Muscle layer of colon (tissue), 2 donors: ENCODE data around the gene EXT2.

Source experiments
- H3K27ac ChIP-seq: one replicate; pipeline ENCODE4 v1.7.0; 2013; ENCODE audit warnings: low read depth, mild to moderate bottlenecking, low read length, moderate library complexity
- H3K27me3 ChIP-seq, 2 donors: one replicate each; pipeline ENCODE4 v1.7.0; 2013; ENCODE audit warnings: low read length in 2 of 2, mild to moderate bottlenecking in 2 of 2; ENCODE audit not compliant: insufficient read depth in 2 of 2, control insufficient read depth in 1 of 2
- H3K36me3 ChIP-seq: one replicate; pipeline ENCODE4 v1.7.0; 2013; ENCODE audit warnings: mild to moderate bottlenecking, low read length; ENCODE audit not compliant: insufficient read depth
- H3K4me1 ChIP-seq: one replicate; pipeline ENCODE4 v1.7.0; 2013; ENCODE audit warnings: mild to moderate bottlenecking, low read length; ENCODE audit not compliant: insufficient read depth
- H3K4me3 ChIP-seq, 2 donors: one replicate each; pipeline ENCODE4 v1.7.0; 2013; ENCODE audit warnings: low read length in 2 of 2, low read depth in 1 of 2, mild to moderate bottlenecking in 1 of 2, moderate library complexity in 1 of 2
- H3K9ac ChIP-seq: one replicate; pipeline ENCODE4 v1.7.0; 2013; ENCODE audit warnings: low read length
- H3K9me3 ChIP-seq: one replicate; pipeline ENCODE4 v1.7.0; 2013; ENCODE audit warnings: mild to moderate bottlenecking, low read length
- donor health status: abdominal sarcoma.
- donor health status: Adenocarcinoma of cecum.

EXT2 gene

DNA sequence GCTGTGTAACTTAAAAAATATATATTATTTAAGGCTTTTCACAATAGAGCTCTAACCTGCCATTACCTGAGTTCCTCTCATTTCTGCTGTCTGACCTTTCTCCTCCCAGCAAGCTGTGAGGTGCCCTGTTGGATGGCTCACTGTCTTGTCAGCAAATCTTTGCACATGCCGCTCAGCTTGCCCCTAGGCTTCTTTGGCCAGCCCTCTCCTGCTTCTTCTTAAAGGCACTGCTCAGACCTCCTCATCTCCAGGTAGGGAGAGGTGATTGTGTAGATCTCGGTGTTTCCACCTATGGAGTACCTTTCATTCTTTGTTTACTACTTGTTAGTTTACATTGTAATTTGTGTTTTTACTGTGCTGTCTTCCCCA lies 96.5 kb downstream of the EXT2 start:
- Histone ChIP-seq H3K4me3 (no peak overlapping the region), H3K9ac (no peak overlapping the region), H3K36me3 (peaks cover 4% of the 10 kb centered on the region), H3K4me1 (no peaks in the 10 kb centered on the region), H3K27me3 (no peaks in the 10 kb centered on the region), H3K9me3 (peaks cover 10% of the 10 kb centered on the region), H3K27ac (no peak overlapping the region)

- peaks cover 7% of the 10 kb centered on the region for H3K36me3 ChIP-seq
- H3K27ac ChIP-seq, result no peak overlapping the region
- H3K27me3 ChIP-seq, result no peaks in the 10 kb centered on the region
- H3K4me1 ChIP-seq, result no peaks in the 10 kb centered on the region
- peaks cover 10% of the 10 kb centered on the region for H3K9me3 ChIP-seq
- no peak overlapping the region for H3K9ac ChIP-seq
- H3K4me3 ChIP-seq, result no peak overlapping the region
These were observed 97.1 kb downstream of the EXT2 start for GRCh38 chr11:44192462-44193100.

DNA sequence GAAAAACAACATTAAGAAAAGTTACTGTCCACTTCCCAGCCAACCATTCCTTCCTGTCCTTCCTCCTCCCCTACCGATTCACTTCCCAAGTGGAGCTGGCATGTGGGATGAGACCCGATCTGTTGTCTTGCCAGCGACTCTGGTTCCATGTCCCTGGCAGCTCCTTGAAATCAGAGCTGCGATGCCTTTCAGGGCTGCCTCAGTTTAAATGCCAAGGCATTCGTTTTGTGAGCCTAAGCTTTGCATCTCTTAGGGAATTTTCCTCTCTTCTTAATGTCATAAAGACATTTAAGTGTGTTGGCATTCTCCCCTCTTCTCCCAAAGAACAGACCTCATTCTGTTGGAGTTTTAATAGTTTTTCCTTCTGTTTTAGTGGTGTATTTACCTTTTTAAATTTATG lies 98.4 kb downstream of the EXT2 start:
- Histone ChIP-seq H3K27me3 (no peaks in the 10 kb centered on the region), H3K36me3 (peaks cover 12% of the 10 kb centered on the region), H3K9ac (no peak overlapping the region), H3K9me3 (peaks cover 2% of the 10 kb centered on the region), H3K4me3 (no peak overlapping the region), H3K4me1 (no peaks in the 10 kb centered on the region), H3K27ac (no peak overlapping the region)

DNA sequence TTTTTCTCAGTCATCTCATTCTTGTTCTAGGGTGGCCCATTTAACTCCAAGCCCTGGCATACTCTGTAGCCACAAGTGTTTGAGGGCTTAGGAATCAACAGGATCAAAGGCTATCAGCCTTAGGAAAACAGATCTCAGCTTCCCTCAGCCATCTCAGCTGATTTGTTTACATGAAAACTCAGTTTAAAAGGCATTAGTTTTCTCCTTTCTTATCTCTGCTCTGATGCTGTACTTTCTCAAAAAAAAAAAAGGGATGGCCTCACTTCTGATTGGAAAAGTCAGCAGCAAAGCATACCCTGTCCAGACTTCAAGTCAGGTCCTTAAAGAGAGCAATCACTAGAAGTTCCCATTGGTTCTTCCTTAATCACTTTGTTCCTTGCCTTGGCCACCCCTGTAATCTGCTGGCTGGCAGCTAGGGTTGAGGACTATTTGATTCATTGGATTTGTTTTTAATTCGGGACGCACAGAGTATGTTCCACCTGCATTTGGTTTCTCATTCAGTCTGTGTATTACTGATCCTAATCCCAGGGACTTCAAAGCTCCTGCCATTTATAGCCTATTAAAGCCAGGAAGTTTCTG lies 102.8 kb downstream of the EXT2 start:
- no peaks in the 10 kb centered on the region for H3K27me3 ChIP-seq
- no peak overlapping the region for H3K4me3 ChIP-seq
- no peaks in the 10 kb centered on the region for H3K9me3 ChIP-seq
- no peak overlapping the region for H3K9ac ChIP-seq
- H3K27ac ChIP-seq, result no peak overlapping the region
- no peaks in the 10 kb centered on the region for H3K4me1 ChIP-seq
- H3K36me3 ChIP-seq, result peaks cover 15% of the 10 kb centered on the region

GRCh38 chr11:44199298-44199697 lies 103.8 kb downstream of the EXT2 start:
- no peaks in the 10 kb centered on the region for H3K4me1 ChIP-seq
- no peak overlapping the region for H3K4me3 ChIP-seq
- no peaks in the 10 kb centered on the region for H3K27me3 ChIP-seq
- no peak overlapping the region for H3K27ac ChIP-seq
- H3K36me3 ChIP-seq, result peaks cover 15% of the 10 kb centered on the region
- no peaks in the 10 kb centered on the region for H3K9me3 ChIP-seq
- no peak overlapping the region for H3K9ac ChIP-seq

GRCh38 chr11:44199816-44200215 lies 104.3 kb downstream of the EXT2 start:
- Histone ChIP-seq H3K4me3 (no peak overlapping the region), H3K27ac (no peak overlapping the region), H3K36me3 (peaks cover 15% of the 10 kb centered on the region), H3K27me3 (no peaks in the 10 kb centered on the region), H3K9ac (no peak overlapping the region), H3K4me1 (no peaks in the 10 kb centered on the region), H3K9me3 (no peaks in the 10 kb centered on the region)

DNA sequence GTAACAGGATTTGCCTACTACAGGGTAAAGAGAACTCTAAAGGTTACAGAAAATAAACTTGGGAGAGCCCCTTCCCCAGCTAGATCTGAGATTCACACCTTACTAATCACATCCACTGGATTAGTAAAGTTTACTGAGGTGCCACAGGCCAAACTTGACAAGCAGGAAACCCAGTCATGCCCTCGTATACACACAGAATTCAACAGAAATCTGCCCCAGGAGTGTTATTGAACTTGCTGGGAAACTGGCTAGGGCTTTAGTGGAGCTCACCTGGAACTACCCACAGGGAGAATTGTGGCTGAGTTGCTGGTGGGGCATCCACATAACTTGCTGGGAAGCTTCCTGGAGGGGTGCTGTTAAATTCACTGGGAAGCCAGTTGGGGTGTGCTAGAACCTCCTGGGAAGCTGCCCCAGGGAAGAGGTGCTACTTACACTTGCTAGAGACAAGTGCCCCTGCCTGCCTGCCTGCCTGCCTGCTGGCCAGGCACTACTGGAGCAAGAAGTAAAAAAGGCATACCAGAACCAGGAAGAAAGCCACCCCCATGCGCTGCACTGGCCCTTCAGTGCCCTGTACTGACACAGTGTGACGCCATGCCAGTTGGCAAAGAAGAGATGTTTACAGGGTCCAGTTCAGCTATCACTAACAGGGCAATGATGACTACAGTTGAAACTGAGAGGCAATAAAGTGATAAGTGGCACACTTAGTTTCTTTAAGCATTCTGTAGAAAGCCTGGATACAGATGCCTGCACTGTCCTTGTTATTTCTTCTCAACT lies 108.0 kb downstream of the EXT2 start:
- no peaks in the 10 kb centered on the region for H3K4me1 ChIP-seq
- no peaks in the 10 kb centered on the region for H3K27me3 ChIP-seq
- H3K4me3 ChIP-seq, result no peak overlapping the region
- peaks cover 14% of the 10 kb centered on the region for H3K36me3 ChIP-seq
- H3K9ac ChIP-seq, result no peak overlapping the region
- H3K27ac ChIP-seq, result no peak overlapping the region
- no peaks in the 10 kb centered on the region for H3K9me3 ChIP-seq

- no peaks in the 10 kb centered on the region for H3K9me3 ChIP-seq
- H3K4me3 ChIP-seq, result no peak overlapping the region
- no peaks in the 10 kb centered on the region for H3K4me1 ChIP-seq
- no peak overlapping the region for H3K9ac ChIP-seq
- peaks cover 14% of the 10 kb centered on the region for H3K36me3 ChIP-seq
- no peak overlapping the region for H3K27ac ChIP-seq
- H3K27me3 ChIP-seq, result no peaks in the 10 kb centered on the region
These were observed 109.9 kb downstream of the EXT2 start for GRCh38 chr11:44205352-44205751.

- Histone ChIP-seq H3K9ac (no peak overlapping the region), H3K27me3 (no peaks in the 10 kb centered on the region), H3K27ac (no peak overlapping the region), H3K4me1 (no peaks in the 10 kb centered on the region), H3K9me3 (no peaks in the 10 kb centered on the region), H3K4me3 (no peak overlapping the region), H3K36me3 (peaks cover 14% of the 10 kb centered on the region)
These were observed 110.4 kb downstream of the EXT2 start for GRCh38 chr11:44205836-44206235.

DNA sequence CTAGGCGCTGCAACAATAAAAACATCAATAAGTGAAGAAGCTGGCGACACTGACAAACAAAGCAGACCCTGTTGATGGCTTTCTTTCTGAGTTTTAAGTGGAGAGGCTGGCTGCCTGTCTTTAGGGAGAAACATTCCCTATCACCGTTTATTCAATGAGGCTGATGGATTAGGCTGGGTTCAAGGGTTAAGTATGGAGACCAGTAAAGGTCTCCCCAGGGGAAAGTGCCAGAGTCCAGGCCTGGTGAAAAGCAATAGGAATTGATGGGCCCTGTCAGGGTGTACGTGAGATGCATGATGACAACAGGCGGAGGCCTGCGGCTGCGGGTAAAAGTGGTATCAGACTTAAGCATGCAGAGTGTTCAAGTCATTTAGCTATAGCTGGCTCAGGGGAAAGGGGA lies 111.8 kb downstream of the EXT2 start:
- Histone ChIP-seq H3K4me1 (no peaks in the 10 kb centered on the region), H3K9me3 (no peaks in the 10 kb centered on the region), H3K27me3 (no peaks in the 10 kb centered on the region), H3K4me3 (no peak overlapping the region), H3K9ac (no peak overlapping the region), H3K36me3 (peaks cover 11% of the 10 kb centered on the region), H3K27ac (no peak overlapping the region)

GRCh38 chr11:44208976-44209603 lies 113.6 kb downstream of the EXT2 start:
- Histone ChIP-seq H3K9ac (no peak overlapping the region), H3K27ac (no peak overlapping the region), H3K27me3 (no peaks in the 10 kb centered on the region), H3K4me3 (no peak overlapping the region), H3K4me1 (no peaks in the 10 kb centered on the region), H3K9me3 (no peaks in the 10 kb centered on the region), H3K36me3 (peaks cover 7% of the 10 kb centered on the region)
